ENCODE measurements around the gene KCNQ1OT1. TPM values are rescaled to one million over a fixed set of nuclear protein-coding genes. Genes with fewer than 3 reads are reported as not detected.

Gene KCNQ1OT1
- total and polyA plus RNA-seq, 10 donors: 0.02 to 3.1 (median 1.7) TPM

DNA sequence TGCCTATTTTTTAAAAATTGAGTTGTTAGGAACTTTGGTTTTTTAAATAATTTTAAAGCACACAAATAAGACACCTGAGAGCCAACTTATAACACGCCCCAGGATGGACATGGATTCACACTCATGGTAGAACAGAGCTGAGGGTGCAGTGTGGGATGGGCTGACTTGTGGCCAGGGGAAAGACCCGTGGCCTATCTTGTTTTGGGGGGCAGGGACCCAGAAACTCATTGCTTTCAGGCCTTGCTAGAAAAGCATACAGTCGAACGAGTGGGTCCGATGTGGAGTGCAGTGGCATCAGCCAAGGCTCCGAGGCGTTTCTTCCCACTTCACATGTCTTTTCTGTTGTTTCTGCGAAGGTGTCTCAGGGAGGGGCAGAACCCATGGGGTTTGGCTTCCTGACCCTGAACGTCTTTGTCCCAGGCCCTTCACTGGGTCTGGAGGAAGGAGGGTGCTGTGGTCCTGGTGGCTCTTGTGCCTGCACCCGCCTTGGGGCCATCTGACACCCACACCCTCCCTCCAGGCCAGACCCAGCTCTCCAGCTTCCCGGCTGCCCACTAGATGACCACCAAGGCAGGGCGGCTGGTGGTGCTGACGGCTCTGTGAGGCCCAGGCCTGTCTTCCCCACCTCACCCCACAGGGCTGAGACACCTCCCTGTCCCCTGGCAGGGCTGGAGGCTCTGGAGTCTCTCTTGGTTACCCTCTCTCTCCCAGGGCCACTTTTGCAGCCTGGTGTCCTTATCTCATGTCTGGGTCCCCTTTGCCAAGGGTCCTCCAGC lies 134.2 kb downstream of the KCNQ1OT1 start:
- 86 to 94% (median 88%) methylated on average over 10 to 13 of the region's 13 CpGs for WGBS, 5 donors
- no peaks in the 10 kb centered on the region for H3K9me3 ChIP-seq
- intact Hi-C loops (cut with DNase I; ENCODE audit: low total_unique reads): no loop called here
- no peaks in the 10 kb centered on the region for H3K27me3 ChIP-seq (replicated peaks in 1 of 7)
- H3K36me3 ChIP-seq: peaks cover 0 to 1% (median 0%) of the 10 kb centered on the region in 6 donors
- H3K27ac ChIP-seq: no peak overlapping the region
- TF ChIP-seq POLR2A (IDR thresholded peaks at IDR 0.05): no peak
- TF ChIP-seq, protein P1, sequence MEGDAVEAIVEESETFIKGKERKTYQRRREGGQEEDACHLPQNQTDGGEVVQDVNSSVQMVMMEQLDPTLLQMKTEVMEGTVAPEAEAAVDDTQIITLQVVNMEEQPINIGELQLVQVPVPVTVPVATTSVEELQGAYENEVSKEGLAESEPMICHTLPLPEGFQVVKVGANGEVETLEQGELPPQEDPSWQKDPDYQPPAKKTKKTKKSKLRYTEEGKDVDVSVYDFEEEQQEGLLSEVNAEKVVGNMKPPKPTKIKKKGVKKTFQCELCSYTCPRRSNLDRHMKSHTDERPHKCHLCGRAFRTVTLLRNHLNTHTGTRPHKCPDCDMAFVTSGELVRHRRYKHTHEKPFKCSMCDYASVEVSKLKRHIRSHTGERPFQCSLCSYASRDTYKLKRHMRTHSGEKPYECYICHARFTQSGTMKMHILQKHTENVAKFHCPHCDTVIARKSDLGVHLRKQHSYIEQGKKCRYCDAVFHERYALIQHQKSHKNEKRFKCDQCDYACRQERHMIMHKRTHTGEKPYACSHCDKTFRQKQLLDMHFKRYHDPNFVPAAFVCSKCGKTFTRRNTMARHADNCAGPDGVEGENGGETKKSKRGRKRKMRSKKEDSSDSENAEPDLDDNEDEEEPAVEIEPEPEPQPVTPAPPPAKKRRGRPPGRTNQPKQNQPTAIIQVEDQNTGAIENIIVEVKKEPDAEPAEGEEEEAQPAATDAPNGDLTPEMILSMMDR (IDR thresholded peaks at IDR 0.05 in 8 of 11, conservative IDR thresholded peaks at IDR 0.05 in 3 of 11): no peak
- no peak for TF ChIP-seq POLR2AphosphoS5 (IDR thresholded peaks at IDR 0.05)
- no peak for DNase-seq
- H3K4me1 ChIP-seq: peaks cover 0 to 13% (median 0%) of the 10 kb centered on the region in 6 donors
- no peak overlapping the region for H3K4me3 ChIP-seq

DNA sequence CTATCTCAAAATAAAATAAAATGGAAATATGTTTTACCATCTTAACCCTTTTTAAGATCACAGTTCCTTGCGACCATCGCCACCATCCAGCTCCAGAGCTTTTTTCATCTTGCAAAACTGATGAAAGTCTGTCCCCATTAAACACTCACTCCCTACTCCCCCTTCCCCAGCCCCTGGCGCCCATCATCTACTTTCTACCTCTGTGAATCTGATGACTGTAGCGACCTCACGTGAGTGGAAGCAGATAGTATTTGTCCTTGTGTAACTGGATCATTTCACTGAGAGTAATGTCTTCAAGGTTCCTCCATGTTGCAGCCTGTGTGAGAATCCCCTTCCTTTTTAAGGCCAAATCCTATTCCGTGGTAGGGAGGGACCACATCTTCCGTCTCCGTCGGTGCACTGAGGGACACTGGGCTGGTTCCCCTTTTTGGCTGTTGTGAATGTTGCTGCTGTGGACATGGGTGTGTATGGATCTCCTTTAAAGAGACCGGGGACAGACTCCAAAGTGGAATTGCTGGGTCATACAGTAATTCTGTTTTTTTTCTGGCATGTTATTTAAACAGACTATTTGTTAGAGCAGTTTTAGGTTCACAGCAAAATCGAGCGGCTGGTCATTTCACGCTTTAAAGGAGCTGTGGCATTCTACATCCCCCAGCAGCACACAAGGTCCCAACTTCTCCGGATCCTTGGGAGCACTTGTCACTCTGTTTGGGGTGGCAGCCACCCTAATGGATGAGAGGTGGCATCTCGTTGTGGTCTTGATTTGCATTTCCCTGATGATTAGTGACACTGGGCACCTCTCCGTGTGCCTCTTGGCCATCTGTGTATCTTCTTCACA lies 135.0 kb downstream of the KCNQ1OT1 start:
- H3K4me3 ChIP-seq: no peak overlapping the region
- H3K4me1 ChIP-seq: peaks cover 0 to 14% (median 0%) of the 10 kb centered on the region in 6 donors
- WGBS, 5 donors: 82 to 89% (median 85%) methylated on average over 16 of the region's 16 CpGs
- no peaks in the 10 kb centered on the region for H3K27me3 ChIP-seq (replicated peaks in 1 of 7)
- DNase-seq: no peak
- no peaks in the 10 kb centered on the region for H3K36me3 ChIP-seq
- no peak overlapping the region for H3K27ac ChIP-seq
- TF ChIP-seq, protein P1 (IDR thresholded peaks at IDR 0.05 in 8 of 11, conservative IDR thresholded peaks at IDR 0.05 in 3 of 11): no peak
- TF ChIP-seq POLR2AphosphoS5 (IDR thresholded peaks at IDR 0.05): no peak
- TF ChIP-seq POLR2A (IDR thresholded peaks at IDR 0.05): no peak
- no peaks in the 10 kb centered on the region for H3K9me3 ChIP-seq
- intact Hi-C loops (cut with DNase I; ENCODE audit: low total_unique reads): no loop called here

- Histone ChIP-seq H3K27me3 (replicated peaks in 1 of 7) (no peaks in the 10 kb centered on the region), H3K36me3 (no peaks in the 10 kb centered on the region), H3K4me1 (peaks cover 0 to 14% (median 0%) of the 10 kb centered on the region in 6 donors), H3K9me3 (no peaks in the 10 kb centered on the region), H3K4me3 (no peak overlapping the region), H3K27ac (no peak overlapping the region)
- TF ChIP-seq POLR2A (IDR thresholded peaks at IDR 0.05): no peak
- no peak for TF ChIP-seq POLR2AphosphoS5 (IDR thresholded peaks at IDR 0.05)
- TF ChIP-seq, protein P1 (IDR thresholded peaks at IDR 0.05 in 8 of 11, conservative IDR thresholded peaks at IDR 0.05 in 3 of 11): no peak
- intact Hi-C loops (cut with DNase I; ENCODE audit: low total_unique reads): no loop called here
- no peak for DNase-seq
- WGBS, 5 donors: 92 to 95% (median 93%) methylated on average over 12 to 14 of the region's 14 CpGs
Observed at GRCh38 chr11:2564008-2564530, 135.7 kb downstream of the KCNQ1OT1 start.
